Measurements from ENCODE around the gene KRTAP1-3.
"Not testable (repeated sequence)": the region's sequence is repeated elsewhere in the genome, so short reads cannot be mapped to it uniquely, and the experiment has no call there.

DNA sequence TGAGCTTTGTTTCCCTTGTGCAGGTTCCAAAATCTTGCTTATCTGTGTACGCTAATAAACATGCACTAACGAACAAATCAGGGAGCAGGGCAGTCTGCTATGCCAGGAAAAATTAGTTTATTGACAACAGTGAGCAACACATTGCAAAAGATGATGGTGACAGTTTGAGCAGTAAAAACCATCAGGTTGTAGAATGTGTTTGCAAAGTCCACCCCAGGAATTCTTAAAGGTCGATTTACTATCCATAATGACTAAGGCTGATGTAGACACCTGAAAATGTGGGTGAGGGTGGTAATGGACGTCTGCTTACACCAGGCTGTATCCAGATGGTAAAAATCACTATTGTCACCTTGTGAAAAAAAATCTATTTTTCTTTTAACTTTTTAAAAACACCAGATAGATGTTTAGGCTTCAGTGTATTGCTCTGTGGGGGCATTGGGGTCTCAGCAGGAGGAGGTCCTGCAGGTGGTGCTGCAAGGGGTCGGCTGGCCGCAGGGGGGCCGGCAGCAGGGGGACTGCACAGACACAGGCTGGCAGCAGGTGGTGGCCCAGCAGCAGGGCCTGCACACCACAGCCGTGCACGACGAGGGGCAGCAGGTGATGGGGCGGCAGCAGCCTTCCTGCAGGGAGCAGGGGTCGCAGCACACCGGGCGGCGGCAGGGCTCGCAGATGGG is 30.5 kb upstream of the KRTAP1-3 start:
- TF ChIP-seq, protein P1, sequence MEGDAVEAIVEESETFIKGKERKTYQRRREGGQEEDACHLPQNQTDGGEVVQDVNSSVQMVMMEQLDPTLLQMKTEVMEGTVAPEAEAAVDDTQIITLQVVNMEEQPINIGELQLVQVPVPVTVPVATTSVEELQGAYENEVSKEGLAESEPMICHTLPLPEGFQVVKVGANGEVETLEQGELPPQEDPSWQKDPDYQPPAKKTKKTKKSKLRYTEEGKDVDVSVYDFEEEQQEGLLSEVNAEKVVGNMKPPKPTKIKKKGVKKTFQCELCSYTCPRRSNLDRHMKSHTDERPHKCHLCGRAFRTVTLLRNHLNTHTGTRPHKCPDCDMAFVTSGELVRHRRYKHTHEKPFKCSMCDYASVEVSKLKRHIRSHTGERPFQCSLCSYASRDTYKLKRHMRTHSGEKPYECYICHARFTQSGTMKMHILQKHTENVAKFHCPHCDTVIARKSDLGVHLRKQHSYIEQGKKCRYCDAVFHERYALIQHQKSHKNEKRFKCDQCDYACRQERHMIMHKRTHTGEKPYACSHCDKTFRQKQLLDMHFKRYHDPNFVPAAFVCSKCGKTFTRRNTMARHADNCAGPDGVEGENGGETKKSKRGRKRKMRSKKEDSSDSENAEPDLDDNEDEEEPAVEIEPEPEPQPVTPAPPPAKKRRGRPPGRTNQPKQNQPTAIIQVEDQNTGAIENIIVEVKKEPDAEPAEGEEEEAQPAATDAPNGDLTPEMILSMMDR (IDR thresholded peaks at IDR 0.05; ENCODE audit: low read depth, low read length) = not testable (repeated sequence)
- not testable (repeated sequence) for TF ChIP-seq POLR2A (IDR thresholded peaks at IDR 0.05; ENCODE audit: extremely low read depth, insufficient read length); MYC (IDR thresholded peaks at IDR 0.05; ENCODE audit: low read depth, low read length)
- TF ChIP-seq, protein P2, sequence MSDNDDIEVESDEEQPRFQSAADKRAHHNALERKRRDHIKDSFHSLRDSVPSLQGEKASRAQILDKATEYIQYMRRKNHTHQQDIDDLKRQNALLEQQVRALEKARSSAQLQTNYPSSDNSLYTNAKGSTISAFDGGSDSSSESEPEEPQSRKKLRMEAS (IDR thresholded peaks at IDR 0.05; ENCODE audit: low read depth, low read length) = not testable (repeated sequence)
